A673 (cell line): ENCODE measurements around the gene TNFRSF9.

Source experiments
- CTCF ChIP-seq: fragments of 300-800, 200-600 bp; sonication (generic); conservative IDR thresholded peaks from 2 replicates; pipeline ENCODE4 v1.5.1; 2017; ENCODE audit warnings: low read depth, mild to moderate bottlenecking, antibody characterized with exemption, low read length, moderate library complexity, mixed read lengths
- EZH2 ChIP-seq: fragments of 200-600 bp; sonication (generic); IDR thresholded peaks from 2 replicates; pipeline ENCODE4 v1.6.1; 2017; ENCODE audit warnings: borderline replicate concordance, low read depth, mild to moderate bottlenecking, mixed read lengths, antibody characterized with exemption, low read length; ENCODE audit not compliant: poor library complexity, severe bottlenecking

GRCh38 chr1:7931446-7931812 is 9.2 kb downstream of the TNFRSF9 start:
- no peak for TF ChIP-seq CTCF
- TF ChIP-seq EZH2 = no peak
